ENCODE data around the gene SLC6A7.
"Not testable (repeated sequence)": the region's sequence is repeated elsewhere in the genome, so short reads cannot be mapped to it uniquely, and the experiment has no call there.

The SLC6A7 gene

DNA sequence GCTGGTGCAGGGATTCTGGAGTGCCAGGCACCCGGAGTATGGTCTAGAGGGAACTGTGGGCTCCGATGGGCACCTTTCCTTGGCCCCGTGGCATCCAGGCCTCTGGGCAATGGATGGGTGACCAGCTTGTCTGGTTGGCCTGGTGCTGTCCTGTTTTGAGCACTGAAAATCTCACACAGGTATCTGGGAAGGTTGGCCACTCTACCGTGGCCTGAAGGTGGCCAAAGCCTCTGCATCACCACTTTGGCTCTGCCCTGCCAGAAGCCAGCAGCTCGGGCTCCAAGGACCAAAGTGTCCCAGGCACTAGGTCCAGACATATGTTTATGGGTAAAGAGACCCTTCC lies 28.8 kb downstream of the SLC6A7 start:
- DNase-seq (ENCODE audit: low read depth): no peak

DNA sequence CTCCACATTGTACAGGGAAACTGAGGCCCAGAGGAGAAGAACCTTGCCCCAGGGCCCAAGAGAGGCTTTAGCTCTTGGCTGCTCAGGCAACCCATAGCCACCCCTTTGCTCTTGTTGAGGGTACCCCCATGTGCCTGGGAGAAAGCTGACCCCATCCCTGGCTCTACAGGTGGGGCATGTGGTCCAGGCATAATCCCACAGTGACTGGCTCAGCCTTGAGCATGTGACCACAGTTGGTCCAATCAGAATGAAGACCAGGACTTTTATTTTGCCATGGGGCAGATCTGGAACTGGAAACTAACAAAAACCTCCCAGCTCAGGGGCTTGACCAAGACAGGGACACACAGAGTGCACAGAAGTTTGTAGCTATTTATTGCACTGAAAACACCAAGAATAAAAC lies 29.3 kb downstream of the SLC6A7 start:
- no peak for DNase-seq (ENCODE audit: low read depth)

DNA sequence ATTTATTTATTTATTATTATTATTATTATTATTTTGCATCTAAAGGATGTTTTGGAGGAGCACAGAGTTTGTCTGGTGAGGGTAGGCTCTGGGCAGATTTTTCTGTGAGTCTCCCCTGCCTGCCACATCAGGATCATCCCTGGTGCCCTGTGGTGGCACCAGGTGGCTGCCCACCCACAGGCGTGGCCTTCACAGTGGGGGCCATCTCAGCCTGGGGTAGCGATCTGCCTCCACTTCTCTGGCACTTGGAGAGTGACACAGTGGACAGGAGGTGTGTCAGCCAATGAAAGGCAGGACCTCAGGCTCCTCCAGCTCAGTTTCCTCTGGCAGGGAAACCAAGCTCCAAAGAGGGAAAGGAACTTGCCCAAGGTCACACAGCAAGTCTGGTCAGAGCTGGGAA lies 30.0 kb downstream of the SLC6A7 start:
- no peak for DNase-seq (ENCODE audit: low read depth)

DNA sequence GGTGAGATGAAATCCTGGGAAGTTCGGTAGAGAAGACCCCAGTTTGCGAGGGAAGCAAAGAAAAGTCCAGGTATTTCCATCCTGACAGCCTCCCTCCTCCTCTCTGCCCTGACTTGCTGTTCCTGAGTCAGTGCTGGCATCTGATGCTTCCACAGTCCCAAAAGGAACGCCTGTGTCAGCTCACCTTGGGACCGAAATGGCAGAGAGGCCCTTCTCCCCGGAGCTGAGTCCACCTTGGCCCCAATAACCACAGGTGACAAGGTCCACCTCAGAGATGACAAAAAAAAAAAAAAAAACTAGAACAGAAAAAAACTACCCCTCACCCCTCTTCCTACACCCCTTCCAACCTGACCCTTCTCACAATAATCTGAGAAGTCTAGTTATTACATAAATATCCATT lies 31.6 kb downstream of the SLC6A7 start:
- no peak for DNase-seq (ENCODE audit: low read depth)

DNA sequence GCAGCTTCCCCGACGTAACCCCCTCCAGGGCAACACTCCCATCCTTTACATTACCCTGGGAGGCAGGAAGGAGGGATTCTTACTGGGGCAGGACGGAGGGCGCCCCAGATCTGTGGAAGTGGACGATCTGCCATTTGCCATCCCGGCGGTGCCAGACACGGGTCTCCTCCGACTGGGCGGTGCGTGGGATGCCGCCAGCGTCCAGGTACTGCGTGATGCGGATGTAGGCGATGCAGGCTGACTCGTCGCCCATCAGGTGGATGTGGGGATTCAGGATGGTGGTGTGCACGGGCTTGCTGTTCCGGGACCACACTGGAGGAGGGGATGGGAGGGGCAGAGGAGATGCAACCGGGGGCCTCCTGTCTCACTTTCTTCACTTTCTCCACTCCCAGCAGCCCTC lies 33.0 kb downstream of the SLC6A7 start:
- no peak for DNase-seq (ENCODE audit: low read depth)

DNA sequence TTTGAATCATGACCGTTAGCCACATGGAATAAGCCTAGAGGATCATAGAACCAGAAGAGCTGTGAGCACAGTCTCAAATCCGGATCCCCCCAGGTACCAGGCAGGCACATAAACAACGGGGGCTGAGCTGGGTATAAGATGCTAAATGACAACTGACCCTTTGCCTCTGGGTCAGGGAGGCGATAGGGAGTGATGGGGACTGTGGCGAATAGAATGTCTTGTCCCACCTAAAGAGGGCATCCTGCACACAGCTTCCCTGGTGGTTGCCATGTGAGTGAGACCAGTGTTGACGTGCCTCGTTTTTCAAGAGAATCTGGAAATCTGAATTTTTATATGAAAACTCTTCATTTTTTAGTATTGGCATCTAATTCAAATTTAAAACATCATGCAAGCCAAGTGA lies 33.6 kb downstream of the SLC6A7 start:
- DNase-seq (ENCODE audit: low read depth): no peak

DNA sequence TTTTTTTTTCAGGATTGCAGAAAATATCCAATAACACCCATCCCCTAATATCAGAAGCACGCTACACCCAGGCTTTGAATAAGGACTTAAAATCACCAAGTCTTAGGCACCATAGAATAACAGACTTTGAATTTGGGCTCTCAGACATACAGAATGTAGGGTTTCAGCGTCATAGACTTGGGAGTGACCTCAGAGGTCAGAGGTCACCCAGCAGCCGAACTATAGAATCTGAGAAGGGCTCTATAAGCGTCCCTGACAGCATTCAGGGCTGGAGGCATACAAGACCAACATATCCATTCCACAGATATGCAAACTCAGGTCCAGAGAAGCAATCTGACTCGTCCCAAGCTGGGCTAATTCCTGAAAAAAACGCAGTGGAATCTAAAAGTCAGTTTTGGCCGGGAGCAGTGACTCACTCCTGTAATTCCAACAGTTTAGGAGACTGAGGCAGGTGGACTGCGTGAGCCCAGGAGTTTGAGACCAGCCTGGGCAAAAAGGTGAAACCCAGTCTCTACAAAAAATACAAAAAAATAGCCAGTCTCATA lies 34.7 kb downstream of the SLC6A7 start:
- DNase-seq (ENCODE audit: low read depth): no peak

DNA sequence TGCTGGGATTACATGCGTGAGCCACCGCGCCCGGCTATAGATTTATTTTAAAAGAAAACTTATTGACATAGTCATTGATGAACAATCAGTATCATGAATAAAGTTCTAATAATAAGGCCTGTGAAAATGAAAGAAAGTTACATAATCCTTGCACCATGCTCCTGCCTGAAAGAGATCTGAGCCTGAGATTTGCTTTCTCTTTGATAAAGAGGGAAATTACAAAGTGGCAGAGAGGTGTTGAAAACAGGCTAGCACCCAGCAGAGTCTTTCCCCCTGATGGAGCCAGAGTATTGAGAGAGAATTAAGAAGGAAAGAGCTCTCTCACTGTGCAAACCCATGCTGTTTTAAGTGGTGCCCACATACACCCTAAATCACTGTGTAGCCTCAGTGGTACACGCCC lies 37.2 kb downstream of the SLC6A7 start:
- no peak for DNase-seq (ENCODE audit: low read depth)

DNA sequence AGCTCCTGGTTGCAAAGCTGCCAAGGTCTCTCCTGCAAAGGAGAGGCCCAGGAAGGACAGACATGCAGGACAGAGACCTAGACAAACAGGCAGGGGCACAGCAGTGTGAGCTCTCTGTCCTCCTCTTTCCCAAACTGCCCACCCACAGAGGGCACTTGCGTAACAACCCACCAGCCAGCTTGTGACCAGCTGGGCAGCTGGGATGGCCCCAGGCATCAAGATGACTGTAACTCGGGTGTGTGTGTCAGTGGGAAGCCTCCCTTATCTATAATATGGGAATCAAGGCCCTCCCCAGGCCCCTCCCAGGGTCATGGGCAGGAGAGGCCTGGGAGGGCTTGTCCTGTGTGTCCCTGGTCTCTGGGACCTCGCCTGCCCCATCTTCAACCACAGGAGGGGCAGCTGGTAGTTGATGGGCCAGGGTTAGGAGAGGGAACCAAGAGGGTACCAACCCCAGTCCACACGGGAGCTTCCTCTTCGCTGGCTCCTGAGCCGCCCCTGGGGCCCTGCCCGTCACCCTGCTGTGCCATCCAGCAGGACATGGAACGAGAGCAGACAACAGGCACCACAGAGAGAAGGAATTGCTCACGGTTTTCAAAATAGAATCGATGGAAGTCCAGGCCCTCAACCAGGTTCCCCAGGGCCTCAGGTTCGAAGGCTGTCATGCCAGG lies 37.9 kb downstream of the SLC6A7 start:
- DNase-seq (ENCODE audit: low read depth): no peak

DNA sequence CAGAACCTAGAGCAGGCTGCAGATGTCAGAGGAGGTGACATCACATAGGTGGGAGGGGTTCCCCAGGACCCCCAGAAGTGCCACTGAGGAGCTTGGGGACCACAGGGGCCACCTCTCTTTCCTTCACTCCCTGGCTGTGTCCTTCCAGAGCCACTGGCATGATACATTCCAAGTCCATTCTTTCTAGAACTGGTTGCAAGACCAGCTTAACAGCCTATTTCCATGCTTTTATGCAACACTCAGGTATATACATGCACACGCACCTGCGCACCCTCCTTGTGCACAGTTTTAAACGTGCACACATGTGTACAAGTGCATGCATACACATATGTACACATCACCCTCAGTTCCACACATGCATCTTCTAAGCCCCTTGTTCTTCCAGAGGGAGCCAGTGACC lies 39.7 kb downstream of the SLC6A7 start:
- no peak for DNase-seq (ENCODE audit: low read depth)

DNA sequence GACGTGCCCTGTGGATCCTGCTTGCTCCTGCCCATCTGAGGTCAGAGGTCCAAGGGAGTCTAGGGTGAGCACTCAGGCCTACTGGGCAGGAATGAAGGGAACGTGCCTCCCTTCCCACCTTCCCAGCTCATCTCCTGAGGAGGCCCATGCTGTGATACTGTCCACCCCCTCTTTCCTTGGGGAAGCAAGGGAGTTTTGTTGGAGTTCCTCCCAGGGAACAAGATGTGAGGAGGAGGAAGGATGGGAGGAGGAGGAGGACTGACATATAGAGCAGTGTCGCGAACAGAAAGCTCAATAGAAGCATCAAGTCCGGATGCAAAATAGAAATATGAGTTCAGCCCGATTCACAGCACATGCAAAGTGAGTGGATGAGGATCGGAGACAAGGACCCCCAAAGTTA lies 41.0 kb downstream of the SLC6A7 start:
- DNase-seq (ENCODE audit: low read depth): no peak

DNA sequence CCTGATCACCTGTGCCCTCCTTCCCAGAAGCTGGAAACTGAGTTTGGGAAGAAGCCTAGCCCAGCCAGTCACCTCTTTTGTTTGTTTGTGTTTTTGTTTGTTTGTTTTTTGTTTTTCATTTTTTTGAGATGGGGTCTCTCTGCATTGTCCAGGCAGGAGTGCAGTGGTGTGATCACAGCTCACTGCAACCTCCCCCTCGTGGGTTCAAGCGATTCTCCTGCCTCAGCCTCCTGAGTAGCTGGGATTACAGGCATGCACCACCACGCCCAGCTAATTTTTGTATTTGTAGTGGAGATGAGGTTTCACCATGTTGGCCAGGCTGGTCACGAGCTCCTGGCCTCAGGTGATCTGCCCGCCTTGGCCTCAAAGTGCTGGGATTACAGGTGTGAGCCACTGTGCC lies 43.8 kb downstream of the SLC6A7 start:
- not testable (repeated sequence) for DNase-seq (ENCODE audit: low read depth)

DNA sequence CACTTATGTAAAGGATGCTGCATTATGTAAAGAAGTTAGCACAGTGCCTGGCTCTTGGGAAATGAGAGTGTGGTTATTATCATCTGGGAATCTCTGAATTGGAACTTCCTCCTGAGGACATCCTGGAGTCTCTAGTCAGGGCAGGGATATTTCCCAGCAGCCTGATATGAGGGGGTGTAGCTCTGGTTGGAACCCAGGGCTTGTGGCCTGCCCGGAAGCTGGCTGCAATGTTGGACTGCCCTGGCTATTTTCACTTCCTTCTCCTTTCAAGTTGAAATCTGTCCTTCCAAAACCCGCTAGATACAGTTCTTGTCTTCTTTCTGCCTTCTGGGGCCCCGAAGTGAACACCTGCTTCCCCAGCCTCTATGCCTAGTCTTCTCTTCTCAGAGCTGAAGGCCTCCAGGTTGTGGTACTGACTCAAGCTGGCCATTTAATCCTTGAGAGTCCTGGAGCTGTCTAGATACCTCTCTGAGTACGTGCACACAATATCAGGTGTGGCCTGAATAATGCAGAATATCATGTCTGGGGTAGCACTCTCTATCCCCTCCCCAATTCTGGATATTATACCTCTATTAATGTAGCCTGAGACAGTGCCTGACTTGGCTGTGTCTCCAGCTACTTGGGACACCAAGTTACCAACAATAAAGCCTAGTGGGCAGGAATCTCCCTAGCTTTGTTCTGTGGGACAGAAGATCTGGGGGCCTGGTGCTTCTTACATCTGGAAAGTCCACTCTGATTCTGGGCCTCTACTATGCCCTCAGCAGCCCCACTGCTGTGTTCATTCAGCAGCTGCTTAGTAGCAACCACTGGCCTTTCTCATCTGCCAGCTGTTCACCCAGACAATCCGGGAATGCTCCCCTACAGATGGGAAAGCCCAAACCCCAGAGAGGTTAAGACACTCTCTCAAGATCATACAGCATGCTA lies 45.0 kb downstream of the SLC6A7 start:
- DNase-seq (ENCODE audit: low read depth): no peak

DNA sequence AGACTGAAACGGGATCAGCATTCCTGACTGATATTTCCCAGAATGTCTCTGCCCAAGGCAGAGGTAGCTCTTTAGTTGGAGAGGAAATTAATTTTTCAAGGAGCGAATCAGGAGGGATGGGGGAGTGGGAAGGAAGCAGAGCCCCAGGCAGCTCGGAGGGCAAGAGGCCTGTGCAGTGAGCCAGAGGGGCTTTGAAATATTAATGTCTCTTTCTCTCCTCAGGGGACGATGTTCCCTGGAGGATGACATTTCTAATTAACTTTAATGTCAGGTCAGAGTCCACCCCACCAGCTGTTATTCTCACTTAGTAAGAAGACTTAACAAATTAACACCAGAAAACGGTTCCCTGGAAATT lies 45.6 kb downstream of the SLC6A7 start:
- DNase-seq (ENCODE audit: low read depth): no peak

DNA sequence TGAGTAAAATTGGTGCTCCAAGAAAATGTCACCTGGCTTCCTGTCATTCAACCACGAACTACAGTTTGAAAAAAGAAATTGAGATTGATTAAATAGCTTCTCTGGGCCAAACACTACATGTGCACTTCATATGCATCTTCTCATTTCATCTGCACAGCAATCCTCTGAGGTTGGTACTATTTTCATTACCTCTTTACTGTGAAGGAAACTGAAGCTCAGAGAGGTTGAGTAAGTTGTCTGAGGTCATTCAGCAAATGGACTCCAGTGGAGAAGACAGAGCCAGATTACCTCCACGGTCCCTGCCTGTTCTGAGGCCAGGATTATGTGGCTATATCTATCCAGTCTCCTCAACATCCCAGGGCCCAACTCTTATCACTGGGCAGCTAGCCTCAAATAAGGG lies 46.5 kb downstream of the SLC6A7 start:
- DNase-seq (ENCODE audit: low read depth): no peak

DNA sequence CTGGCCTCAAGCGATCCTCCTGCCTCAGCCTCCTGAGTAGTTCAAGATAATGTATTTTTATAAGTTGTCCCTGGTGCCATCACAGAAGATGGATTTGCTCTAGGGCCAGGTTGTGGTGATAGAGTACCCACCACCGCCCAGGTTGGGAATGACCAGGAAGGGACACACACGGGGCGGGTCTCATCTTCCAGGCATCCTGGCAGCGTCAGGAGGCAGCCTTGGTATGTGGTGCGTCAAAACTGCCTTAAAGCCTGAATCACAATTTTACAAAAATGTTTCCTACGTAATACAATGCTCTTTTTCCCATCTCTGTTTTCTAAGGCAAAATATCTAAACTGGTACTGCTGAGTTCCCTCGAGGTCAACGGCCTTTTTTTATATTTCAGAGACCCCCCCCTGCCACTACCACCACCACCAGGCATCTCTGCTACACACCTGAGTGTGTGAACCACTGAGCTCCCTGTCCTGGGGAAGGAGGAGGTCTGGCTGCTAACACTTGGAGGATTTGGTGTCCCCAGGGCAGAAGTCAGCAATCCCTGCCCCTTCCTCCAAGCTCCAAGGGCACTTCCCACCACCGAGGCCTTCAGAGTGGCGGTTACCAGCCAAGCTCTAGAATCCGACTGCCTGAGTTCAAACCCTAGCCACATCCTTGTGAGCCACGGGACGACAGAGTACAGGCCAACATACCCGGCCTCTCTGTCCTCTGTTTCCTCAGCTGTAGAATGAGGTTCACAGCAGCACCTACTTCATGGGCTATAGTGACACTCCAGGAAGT lies 47.3 kb downstream of the SLC6A7 start:
- DNase-seq (ENCODE audit: low read depth): no peak

DNA sequence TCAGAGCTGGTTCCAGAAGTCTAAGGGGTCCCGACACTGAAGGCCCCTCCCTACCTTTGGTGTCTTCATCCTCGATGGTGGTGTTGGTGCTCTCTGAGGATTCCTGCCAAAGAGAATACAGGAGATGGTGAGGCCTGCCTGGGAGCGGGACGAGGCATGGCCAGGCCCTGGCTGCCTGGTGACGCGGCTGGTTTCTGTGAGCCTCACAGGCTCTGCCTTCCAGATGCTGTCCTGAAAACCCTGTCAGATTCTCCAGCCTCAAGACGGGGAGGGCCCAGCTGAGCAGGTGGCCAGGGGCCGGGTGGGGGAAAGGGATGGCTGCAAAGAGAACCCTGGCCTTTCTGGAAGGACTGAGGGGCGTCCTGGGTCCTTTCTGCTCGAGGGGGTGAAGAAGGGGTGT lies 48.8 kb downstream of the SLC6A7 start:
- no peak for DNase-seq (ENCODE audit: low read depth)

DNA sequence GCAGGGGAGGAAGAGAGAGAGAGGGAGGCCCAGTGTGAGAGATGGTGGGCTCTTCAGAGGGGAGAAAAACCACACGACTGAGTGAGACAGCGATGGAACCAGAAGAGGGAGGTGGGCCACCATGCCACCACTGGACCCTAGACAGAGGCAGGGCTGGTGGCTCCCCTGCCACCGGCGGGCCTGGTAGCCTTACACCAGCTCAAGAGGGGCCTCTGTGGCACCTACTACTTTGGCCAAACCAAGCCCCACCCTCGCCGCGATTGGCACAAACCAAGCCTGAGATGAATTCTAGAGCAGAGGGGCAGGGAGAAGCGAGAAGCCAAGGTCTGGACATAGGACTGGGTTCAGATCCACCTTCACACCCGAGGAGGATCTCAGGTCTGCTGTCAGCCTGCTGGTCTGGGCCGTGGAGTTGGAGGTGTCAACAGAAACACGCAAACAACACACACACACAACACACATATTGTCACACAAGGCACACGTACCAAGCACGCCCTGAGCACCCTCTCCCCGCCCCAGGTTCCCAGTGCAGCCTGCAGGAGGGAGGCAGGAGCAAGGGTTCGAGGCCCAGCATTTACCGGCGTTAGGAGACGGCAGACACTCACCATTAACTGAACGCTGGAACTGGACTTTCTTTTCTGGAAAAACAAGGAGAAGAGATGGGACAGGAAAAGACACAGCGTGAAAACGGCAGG lies 49.4 kb downstream of the SLC6A7 start:
- DNase-seq (ENCODE audit: low read depth): no peak

DNA sequence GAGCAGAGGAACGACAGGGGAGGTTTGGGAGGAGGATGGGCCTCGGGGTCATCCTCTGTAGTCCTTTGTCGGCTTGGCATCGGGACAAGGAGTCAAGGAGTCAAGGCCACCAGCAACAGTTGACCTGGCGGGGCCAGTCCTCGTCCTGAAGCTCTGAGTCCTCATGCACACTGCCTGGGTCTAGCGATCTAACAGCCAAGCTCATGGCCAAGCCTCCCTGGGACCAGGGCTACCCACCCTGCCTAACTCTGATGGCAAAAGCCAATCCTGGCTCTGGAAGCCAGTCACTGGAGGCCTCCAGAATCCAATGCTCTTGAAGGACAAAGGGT lies 49.9 kb downstream of the SLC6A7 start:
- no peak for DNase-seq (ENCODE audit: low read depth)

DNA sequence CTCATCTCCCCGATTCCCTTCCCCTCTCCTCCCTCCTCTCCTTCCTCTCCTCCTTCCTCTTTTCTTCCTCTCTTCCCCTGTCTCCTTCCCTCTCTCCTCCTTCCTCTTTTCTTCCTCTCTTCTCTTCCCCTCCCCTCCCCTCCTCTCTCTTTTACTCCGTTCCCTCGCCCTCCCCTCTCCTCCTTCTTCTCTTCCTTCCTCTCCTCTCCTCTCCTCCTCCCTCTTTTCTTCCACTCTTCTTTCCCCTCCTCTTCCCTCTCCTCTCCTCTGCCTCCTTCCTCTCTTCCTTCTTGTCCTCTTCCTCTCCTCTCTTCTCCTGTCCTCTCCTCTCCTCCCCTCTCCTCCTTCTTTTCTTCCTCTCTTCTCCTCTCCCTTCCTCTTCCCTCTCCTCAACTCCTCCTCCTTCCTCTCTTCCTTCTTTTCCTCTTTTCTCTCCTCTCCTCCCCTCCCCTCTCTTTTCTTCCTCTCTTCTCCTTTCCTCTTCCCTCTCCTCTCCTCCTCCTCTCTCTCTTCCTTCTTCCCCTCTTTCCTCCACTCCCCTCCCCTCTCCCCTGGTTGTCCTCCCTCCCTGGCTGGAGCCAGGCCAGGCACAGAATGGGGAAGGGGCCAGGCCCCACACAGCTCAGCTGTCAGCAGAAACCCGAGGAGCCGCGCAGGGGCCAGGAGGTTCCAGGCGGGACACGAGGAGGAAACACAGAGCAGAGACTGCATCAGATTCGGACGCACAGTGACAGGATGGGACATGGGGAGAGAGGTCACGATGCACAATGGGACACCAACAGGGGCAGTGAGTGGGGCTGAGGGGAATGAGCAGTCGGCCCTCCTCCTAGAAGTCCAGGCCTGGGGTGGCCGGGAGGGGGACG lies 51.7 kb downstream of the SLC6A7 start:
- DNase-seq (ENCODE audit: low read depth): no peak

DNA sequence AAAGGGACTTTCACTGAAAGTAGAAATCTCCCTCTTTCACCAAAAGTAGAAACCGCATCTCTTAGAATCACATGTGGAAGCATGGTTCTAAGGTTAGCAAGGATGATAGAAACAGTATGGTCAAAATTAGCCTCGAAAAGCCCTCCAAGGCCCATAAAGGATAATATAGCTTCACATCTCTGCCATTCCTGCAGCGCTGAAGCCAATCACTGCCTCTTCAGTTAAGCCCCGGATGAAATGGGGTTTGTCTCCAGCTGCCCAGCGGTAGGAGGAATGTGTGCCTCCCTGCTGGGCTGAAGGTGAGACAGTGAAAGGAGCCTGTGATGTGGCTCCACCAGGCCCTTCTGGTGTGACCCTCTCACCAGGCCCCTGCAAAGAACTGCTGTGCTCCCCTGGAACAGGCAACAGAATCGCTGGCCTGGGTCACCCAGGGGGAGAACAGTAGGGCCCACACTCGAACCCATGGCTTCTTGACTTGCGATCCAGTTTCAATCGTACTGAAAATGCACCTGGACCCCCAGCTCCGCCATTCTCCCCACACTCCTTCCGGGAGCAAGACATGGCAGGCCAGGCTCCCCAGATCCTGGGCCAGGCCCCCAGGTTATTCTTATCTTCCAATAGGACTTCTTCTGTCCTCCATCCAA lies 52.5 kb downstream of the SLC6A7 start:
- no peak for DNase-seq (ENCODE audit: low read depth)
